Stimulated activated CD4-positive, alpha-beta T cell treated with anti-CD3 and anti-CD28 coated beads, Interleukin-2, amount 100 ng/mL, for 24 hours (primary cell): Measurements from ENCODE around the gene SNRPA.
"Not testable (repeated sequence)": the region's sequence is repeated elsewhere in the genome, so short reads cannot be mapped to it uniquely, and the experiment has no call there.

Source experiments
- DNase-seq, 2 donors: peaks; one replicate each; pipeline ENCODE4 v3.0.0-alpha.2; 2020

SNRPA gene

DNA sequence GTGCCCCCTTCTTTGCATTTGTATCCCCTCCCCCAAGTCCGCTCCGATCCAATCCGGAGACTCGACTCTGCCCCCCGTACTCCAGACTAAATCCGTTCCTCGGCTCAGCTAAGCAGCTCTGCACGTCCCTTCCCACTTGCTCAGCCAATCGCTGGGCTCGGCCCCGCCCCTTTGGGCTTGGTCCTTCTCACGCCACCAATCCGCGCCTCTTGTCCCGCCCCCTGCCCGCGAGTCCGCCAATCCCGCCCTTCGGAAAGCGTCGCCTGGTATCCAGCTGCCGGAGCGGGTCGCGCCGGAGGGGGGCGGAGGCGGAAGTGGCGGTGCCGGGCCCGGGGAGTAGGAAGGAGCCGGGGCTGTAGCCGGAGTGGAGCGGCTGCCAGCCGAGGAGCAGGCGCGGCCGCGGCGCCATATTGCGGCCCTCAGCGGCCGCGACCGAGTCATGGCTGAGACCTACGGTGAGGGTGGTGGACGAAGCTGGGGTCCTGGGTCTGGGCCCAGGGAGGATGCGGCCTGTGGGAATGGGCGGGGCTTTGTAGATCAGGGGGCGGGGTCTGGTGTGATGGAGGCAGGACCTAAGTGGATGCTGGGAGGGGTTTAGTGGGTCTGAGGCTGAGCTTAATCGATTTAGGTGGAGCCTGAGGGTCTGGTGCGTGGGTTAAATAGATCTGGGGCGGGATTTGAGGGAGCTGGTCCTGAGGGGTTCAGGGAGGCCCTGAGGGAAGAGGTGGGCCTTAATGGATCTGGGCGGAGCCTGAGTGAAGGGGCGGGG lies 27.1 kb downstream of the SNRPA start, which contains the start of gene RAB4B:
TSS of gene RAB4B (plus strand) at position 311 of the 769 bp plus-strand sequence. CDS start at position 440, 129 bp downstream.
- peak; percentile 100 for DNase-seq

DNA sequence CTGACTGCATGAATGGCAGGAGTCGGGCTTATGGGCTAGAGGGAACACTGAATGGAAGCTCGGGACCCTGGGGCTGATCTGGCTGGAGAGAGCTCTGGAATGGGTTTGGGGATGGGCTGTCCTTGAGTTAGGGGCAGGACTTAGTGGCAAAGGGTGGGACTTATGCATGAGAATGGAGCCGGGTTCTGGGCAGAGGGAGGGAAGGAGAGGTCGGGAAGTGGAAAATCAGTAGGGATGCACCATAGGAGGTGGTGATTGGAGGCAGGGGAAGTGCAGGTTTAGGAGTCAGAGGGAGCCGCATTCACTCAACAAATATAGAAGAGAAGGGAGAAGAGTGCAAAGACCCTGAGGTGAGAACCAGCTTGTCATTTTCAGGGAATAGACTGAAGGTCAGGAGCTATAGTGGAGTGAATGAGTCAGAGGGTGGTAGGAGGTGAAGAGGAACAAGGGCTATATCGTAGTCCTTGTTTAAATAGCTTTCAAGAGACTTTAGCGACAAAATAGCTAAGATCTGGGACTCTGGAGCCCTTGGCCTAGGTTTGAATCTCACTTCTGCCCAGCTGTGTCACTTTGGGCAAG lies 27.8 kb downstream of the SNRPA start:
- no peak for DNase-seq

GRCh38 chr19:40780582-40780981 lies 29.6 kb downstream of the SNRPA start:
- DNase-seq: no peak

DNA sequence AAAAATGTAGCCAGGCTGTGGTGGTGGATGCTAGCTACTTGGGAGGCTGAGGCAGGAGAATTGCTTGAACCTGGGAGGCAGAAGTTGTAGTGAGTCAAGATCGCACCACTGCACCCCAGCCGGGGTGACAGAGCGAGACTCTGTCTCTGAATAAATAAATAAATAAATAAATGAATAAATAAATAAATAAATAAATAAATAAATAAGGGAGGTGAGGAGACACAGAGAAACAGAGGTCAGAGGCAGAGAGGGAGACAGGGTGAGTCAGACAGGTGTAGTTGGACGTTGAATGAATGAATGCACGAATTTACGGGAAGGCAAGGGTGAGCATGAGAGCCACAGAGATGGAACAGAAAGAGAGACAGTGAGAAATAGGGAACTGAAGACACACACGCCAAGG lies 30.1 kb downstream of the SNRPA start:
- no peak for DNase-seq

DNA sequence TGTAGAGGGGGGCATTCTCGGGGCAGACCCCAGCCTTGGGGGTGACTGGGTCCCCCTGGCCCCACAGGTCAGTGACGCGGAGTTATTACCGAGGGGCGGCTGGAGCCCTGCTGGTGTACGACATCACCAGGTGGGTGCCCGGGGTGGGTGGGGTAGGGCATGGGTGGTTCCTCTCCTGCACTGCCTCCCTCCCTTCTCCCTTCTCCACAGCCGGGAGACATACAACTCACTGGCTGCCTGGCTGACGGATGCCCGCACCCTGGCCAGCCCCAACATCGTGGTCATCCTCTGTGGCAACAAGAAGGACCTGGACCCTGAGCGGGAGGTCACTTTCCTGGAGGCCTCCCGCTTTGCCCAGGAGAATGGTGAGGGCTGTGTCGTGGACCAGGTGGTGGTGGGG lies 32.7 kb downstream of the SNRPA start:
- no peak for DNase-seq

DNA sequence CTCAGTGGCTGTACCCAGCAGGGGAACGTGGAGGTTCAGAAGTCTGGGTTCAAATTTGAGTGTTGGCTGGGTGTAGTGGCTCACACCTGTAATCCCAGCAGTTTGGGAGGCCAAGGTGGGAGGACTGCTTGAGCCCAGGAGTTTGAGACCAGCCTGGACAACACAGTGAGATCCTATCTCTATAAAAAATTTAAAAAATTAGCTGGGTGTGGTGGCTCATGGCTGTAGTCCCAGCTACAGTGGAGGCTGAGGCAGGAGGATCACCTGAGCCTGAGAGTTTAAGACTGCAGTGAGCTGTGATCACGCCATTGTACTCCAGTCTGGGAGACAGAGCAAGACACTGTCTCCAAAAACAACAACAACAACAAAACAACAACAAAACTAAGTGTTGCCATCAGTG lies 33.1 kb downstream of the SNRPA start:
- not testable (repeated sequence) for DNase-seq

GRCh38 chr19:40785526-40785925 lies 34.5 kb downstream of the SNRPA start:
- no peak for DNase-seq

- DNase-seq: no peak
Measured at GRCh38 chr19:40786060-40787037, 35.3 kb downstream of the SNRPA start.

GRCh38 chr19:40791349-40791748 lies 40.3 kb downstream of the SNRPA start:
- DNase-seq: no peak

GRCh38 chr19:40791996-40792395 lies 41.0 kb downstream of the SNRPA start:
- DNase-seq: no peak

- no peak for DNase-seq
Measured at GRCh38 chr19:40797166-40797962, 46.4 kb downstream of the SNRPA start.

DNA sequence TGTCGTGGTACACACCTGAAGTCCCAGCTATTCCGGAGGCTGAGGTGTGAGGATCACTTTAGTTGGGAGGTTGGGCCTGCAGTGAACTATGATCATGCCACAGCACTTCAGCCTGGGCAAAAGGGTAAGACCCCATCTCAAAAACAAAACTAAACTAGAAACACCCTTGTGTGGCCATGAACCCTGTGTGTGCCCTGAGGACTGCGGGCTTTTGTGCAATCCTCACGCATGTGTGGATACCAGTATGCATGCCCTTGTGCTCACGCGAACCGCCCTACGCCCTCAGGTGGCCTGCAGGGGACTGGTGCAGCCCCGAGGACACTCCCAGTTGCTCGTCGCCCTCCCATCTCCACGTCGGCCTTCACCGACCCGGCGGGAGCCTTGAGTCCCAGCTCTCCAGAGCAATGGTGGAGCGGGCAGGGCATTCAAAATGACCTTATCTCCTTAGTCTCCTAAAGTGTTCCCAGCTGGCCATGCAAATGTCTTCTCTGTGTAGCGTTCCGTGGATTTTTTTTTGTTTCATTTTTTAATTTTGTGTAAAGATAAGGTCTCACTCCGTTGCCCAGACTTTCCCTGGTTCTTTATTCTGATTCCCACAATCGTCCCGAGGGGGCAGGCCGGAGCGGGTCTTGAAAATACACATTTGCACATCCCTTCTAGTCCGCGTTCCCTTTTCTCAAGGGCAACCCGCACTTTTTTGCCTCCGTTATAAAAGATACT lies 47.1 kb downstream of the SNRPA start:
- peak; percentile 66 to 69 for DNase-seq

GRCh38 chr19:40798683-40799557 lies 47.9 kb downstream of the SNRPA start, which contains the start of gene EGLN2:
Gene EGLN2, plus strand, starts transcription at chr19:40799191. Its CDS starts 1,382 bp downstream, at chr19:40800573.
- peak; percentile 100 for DNase-seq

DNA sequence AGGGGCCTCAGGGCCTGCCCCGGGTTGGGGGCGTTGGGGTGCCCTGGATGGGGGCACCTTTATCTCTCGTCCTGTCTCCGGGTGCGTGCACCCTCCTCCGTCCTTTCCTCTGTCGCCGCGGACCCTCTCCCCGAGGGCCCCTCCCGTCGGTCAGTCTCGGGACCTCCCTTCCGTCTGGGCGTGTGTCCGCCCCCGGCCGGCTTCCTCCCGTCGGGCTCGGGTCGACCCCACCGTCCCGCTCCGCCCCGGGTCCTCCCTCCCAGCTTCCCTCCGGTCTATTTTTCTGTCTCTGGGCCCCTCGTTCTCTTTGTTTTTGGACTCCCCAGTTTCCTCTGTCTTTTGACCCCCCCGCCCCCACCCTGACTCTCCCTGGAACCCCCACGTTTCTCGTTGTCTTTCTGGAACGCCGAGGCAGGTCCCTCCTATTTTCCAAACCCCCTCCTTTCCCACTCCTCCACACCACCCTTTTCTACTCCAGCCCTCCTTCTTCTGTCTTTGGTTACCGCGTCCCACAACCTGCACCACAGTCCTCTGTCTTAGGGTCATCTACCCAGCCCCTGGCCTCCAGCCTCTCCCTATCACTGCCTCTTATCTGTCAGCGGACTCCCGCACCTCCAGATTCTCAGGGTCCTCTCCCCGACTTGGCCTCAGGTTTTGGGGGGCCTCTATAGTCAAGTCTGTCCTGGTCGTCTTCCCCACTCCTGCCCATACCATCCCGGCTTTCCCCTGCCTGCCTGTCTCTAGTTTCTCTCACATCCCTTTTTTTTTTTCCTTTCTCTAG lies 48.7 kb downstream of the SNRPA start:
- DNase-seq: peak in 1 of 2 donors; percentile 35

DNA sequence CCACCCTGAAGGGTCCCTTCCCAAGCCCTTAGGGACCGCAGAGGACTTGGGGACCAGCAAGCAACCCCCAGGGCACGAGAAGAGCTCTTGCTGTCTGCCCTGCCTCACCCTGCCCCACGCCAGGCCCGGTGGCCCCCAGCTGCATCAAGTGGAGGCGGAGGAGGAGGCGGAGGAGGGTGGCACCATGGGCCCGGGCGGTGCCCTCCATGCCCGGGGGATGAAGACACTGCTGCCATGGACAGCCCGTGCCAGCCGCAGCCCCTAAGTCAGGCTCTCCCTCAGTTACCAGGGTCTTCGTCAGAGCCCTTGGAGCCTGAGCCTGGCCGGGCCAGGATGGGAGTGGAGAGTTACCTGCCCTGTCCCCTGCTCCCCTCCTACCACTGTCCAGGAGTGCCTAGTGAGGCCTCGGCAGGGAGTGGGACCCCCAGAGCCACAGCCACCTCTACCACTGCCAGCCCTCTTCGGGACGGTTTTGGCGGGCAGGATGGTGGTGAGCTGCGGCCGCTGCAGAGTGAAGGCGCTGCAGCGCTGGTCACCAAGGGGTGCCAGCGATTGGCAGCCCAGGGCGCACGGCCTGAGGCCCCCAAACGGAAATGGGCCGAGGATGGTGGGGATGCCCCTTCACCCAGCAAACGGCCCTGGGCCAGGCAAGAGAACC lies 49.5 kb downstream of the SNRPA start:
- no peak for DNase-seq

DNA sequence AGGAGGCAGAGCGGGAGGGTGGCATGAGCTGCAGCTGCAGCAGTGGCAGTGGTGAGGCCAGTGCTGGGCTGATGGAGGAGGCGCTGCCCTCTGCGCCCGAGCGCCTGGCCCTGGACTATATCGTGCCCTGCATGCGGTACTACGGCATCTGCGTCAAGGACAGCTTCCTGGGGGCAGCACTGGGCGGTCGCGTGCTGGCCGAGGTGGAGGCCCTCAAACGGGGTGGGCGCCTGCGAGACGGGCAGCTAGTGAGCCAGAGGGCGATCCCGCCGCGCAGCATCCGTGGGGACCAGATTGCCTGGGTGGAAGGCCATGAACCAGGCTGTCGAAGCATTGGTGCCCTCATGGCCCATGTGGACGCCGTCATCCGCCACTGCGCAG lies 50.0 kb downstream of the SNRPA start:
- no peak for DNase-seq

DNA sequence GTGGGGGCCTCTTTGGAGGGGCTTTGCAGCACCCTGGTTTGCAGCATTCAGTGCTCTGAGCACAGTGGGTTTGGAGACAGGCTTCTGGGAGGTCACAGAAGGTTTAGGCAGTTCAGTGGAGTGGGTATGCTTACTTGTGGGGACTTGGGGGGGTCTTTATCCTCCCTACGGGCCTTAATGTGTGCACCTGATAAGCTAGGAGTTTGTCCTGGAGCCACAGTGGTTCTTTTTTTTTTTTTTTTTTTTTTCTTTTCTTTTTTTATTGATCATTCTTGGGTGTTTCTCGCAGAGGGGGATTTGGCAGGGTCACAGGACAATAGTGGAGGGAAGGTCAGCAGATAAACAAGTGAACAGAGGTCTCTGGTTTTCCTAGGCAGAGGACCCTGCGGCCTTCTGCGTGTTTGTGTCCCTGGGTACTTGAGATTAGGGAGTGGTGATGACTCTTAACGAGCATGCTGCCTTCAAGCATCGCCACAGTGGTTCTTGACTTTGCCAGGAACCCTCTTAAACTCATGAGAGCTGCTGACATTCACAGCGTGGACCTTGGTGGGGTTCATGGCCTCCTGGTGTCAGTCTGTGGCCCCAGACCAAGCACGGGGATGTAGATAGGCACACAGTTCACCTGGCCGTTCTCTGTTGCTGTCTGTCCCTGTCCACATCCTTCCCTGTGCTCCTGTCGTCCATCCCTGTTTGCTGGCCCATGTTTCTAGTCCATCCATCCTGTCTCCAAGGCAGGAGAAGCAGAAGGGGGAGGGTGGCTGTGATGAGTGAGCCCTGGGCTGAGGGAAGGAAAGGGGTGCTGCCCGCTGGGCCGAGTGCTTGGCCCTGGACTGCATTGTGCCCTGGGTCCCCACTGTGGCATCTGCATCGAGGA lies 50.7 kb downstream of the SNRPA start:
- DNase-seq: no peak
